NB4 (cell line): Measurements from ENCODE around the gene ARHGEF17.

Experiments used
- DNase-seq: peaks from one replicate; pipeline ENCODE4 v3.0.0; 2010; ENCODE audit warnings: low read depth
- H3K4me3 ChIP-seq: one replicate; pipeline ENCODE4 v1.5.1; 2011; ENCODE audit warnings: mild to moderate bottlenecking, low read depth, low read length, moderate library complexity
- CTCF ChIP-seq: IDR thresholded peaks from one replicate; pipeline ENCODE4 v1.5.1; 2012; ENCODE audit warnings: low read depth, low read length
- MAX ChIP-seq: IDR thresholded peaks from 2 replicates; pipeline ENCODE4 v1.6.1; 2011; ENCODE audit warnings: low read depth, low read length
- MYC ChIP-seq: IDR thresholded peaks from 2 replicates; pipeline ENCODE4 v1.6.1; 2011; ENCODE audit warnings: low read depth, low read length
- POLR2A ChIP-seq: IDR thresholded peaks from 2 replicates; pipeline ENCODE4 v1.6.1; 2011; ENCODE audit warnings: mild to moderate bottlenecking; ENCODE audit not compliant: insufficient read length; ENCODE audit errors: extremely low read depth

ARHGEF17 gene

GRCh38 chr11:73391665-73392064 lies 83.6 kb downstream of the ARHGEF17 start:
- no peak for DNase-seq
- H3K4me3 ChIP-seq: no peak overlapping the region
- TF ChIP-seq MAX (no peak), CTCF (no peak), POLR2A (no peak), MYC (no peak)

- H3K4me3 ChIP-seq: no peak overlapping the region
- DNase-seq: no peak
- TF ChIP-seq MYC: no peak
- TF ChIP-seq CTCF: no peak
- no peak for TF ChIP-seq MAX
- no peak for TF ChIP-seq POLR2A
These were observed 84.3 kb downstream of the ARHGEF17 start for GRCh38 chr11:73392108-73393010.

GRCh38 chr11:73393011-73393380 lies 84.9 kb downstream of the ARHGEF17 start:
- no peak overlapping the region for H3K4me3 ChIP-seq
- DNase-seq: no peak
- TF ChIP-seq MYC (no peak), POLR2A (no peak), CTCF (no peak), MAX (no peak)

GRCh38 chr11:73393479-73394415 lies 85.7 kb downstream of the ARHGEF17 start:
- TF ChIP-seq MYC (peak; percentile 99), MAX (peak; percentile 98), CTCF (peak; percentile 87), POLR2A (no peak)
- DNase-seq: peak; percentile 89
- no peak overlapping the region for H3K4me3 ChIP-seq

- no peak for DNase-seq
- no peak for TF ChIP-seq MAX
- no peak for TF ChIP-seq CTCF
- TF ChIP-seq POLR2A: no peak
- no peak for TF ChIP-seq MYC
- H3K4me3 ChIP-seq: no peak overlapping the region
These were observed 86.6 kb downstream of the ARHGEF17 start for GRCh38 chr11:73394416-73395296.
